Psoas muscle (tissue), 8 donors: Measurements from ENCODE around the gene ITGA7. TPM values are rescaled to one million over a fixed set of nuclear protein-coding genes. Genes with fewer than 3 reads are reported as not detected.

ENCODE experiments used
- ATAC-seq, 4 donors: fragments of 200-7000 bp; cut with Tn5 transposase; one replicate each; pipeline ENCODE4 v1.9.1; 2020; ENCODE audit warnings: moderate library complexity in 3 of 4, mild to moderate bottlenecking in 2 of 4
- DNase-seq, 2 donors: peaks; one replicate each; pipeline ENCODE4 v3.0.0-alpha.2; 2020
- H3K27ac ChIP-seq: fragments of 200-600 bp; one replicate; pipeline ENCODE4 v1.8.0; 2022
- H3K27me3 ChIP-seq, 3 donors: fragments of 200-600 bp in 1 of 3; one replicate each; pipeline versions ENCODE4 v1.6.1 to v1.8.0; 2013 to 2022; ENCODE audit warnings: low read length in 2 of 3, mild to moderate bottlenecking in 2 of 3, moderate library complexity in 1 of 3; ENCODE audit not compliant: insufficient read depth in 3 of 3
- H3K36me3 ChIP-seq, 2 donors: fragments of 200-600 bp in 1 of 2; one replicate each; pipeline versions ENCODE4 v1.6.1 to v1.8.0; 2013 to 2022; ENCODE audit warnings: low read depth in 1 of 2, mild to moderate bottlenecking in 1 of 2, moderate library complexity in 1 of 2; ENCODE audit not compliant: insufficient read depth in 1 of 2
- H3K4me1 ChIP-seq: fragments of 200-600 bp; one replicate; pipeline ENCODE4 v1.8.0; 2022
- H3K4me3 ChIP-seq: fragments of 200-600 bp; one replicate; pipeline ENCODE4 v1.8.0; 2022; ENCODE audit warnings: mild to moderate bottlenecking
- H3K9me3 ChIP-seq: fragments of 200-600 bp; one replicate; pipeline ENCODE4 v1.8.0; 2022
- CTCF ChIP-seq: fragments of 200-600 bp; IDR thresholded peaks from one replicate; pipeline ENCODE4 v1.8.0; 2022; ENCODE audit warnings: antibody characterized with exemption
- WGBS, 3 donors: extraction: QIAGEN DNeasy Blood & Tissue Kit; methylation state at CpG; one replicate each; pipeline versions ENCODE4 v1.1.6 to v1.1.7; 2013; 5-methylcytosine and 5-hydroxymethylcytosine counted together
- intact Hi-C, 2 donors: fragments of 100-400 bp; cut with DNase I; formaldehyde crosslinking; loops; one replicate each; pipeline versions ENCODE4 v1.11.0 to v1.14.2; 2022
- polyA plus RNA-seq, 3 donors: library from polyadenylated mRNA; stranded (reverse); fragments of 200-250 nt; gene quantifications; one replicate each; pipeline ENCODE4 v1.2.3, GENCODE V29; 2013
- total RNA-seq, 4 donors: library from RNA; stranded (reverse); fragmentation: NEBNext Ultra II Directional in 2 of 4; extraction: Animal tissue kit (Norgen Biotek cat#: 25700) in 2 of 4; gene quantifications; one replicate each; pipeline versions ENCODE4 v1.2.1 to v1.2.4, GENCODE V29; 2021 to 2023
- donor health status: healthy with polysubstance abuse.
- donor health status: DM: no; HTN: no; CAD: no; lungs with moderate emphysema.
- donor health status: Bipolar disorder and iron deficiency.
- donor health status: healthy.
- donor health status: DM: yes; HTN: yes; CAD: no.
- donor health status: DM: no; HTN: no; CAD: no.
- donor health status: DM: no; HTN: no; CAD: no.
- donor health status: DM: yes; HTN: yes; CAD: no.

Gene ITGA7
- total and polyA plus RNA-seq, 7 donors: 51.8 to 433 (median 297) TPM

- ATAC-seq (peak in 2 of 4 donors; percentile 2 to 26), DNase-seq (no peak)
- Histone ChIP-seq H3K36me3 (peaks cover 0 to 89% of the 10 kb centered on the region in 2 donors), H3K27me3 (no peaks in the 10 kb centered on the region), H3K4me3 (no peak overlapping the region), H3K4me1 (no peaks in the 10 kb centered on the region), H3K9me3 (no peaks in the 10 kb centered on the region), H3K27ac (no peak overlapping the region)
- WGBS, 3 donors: 93 to 96% (median 93%) methylated on average over 12 of the region's 12 CpGs
- no peak for TF ChIP-seq CTCF
- intact Hi-C loops: no loop called here
Observed at GRCh38 chr12:55692631-55693322, 14.9 kb downstream of the ITGA7 start.

- Histone ChIP-seq H3K4me3 (no peak overlapping the region), H3K9me3 (no peaks in the 10 kb centered on the region), H3K27me3 (no peaks in the 10 kb centered on the region), H3K36me3 (peaks cover 0 to 86% of the 10 kb centered on the region in 2 donors), H3K27ac (no peak overlapping the region), H3K4me1 (no peaks in the 10 kb centered on the region)
- WGBS, 3 donors: 89 to 91% (median 90%) methylated on average over 16 of the region's 16 CpGs
- DNase-seq: no peak
- no peak for ATAC-seq
- no peak for TF ChIP-seq CTCF
- intact Hi-C loops: no loop called here
Observed at GRCh38 chr12:55688716-55689655, 18.7 kb downstream of the ITGA7 start.

DNA sequence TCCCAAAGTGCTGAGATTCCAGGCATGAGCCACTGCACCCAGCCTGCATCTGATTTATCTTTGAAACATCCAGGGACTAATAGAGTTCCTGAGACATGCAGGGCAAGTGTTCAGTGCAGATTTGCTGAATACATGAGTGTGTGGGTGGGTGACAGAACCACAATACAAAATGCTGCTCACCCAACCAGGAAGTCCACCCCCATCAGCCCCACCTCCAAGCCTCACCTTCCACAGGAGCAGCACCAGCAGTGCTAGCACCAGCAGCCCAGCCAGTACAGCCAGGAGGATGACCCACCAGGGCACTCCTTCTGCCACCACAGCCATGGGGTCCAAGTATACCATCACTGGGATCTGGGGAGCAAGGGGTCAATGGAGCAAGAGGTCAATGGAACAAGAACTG lies 20.0 kb downstream of the ITGA7 start:
- TF ChIP-seq CTCF: no peak
- Histone ChIP-seq H3K9me3 (no peaks in the 10 kb centered on the region), H3K4me3 (no peak overlapping the region), H3K27ac (no peak overlapping the region), H3K27me3 (no peaks in the 10 kb centered on the region), H3K36me3 (peaks cover 0 to 74% of the 10 kb centered on the region in 2 donors), H3K4me1 (peaks cover 9% of the 10 kb centered on the region)
- intact Hi-C loops: no loop called here
- ATAC-seq: no peak
- DNase-seq: no peak

GRCh38 chr12:55686366-55687010 lies 21.2 kb downstream of the ITGA7 start:
- H3K9me3 ChIP-seq: no peaks in the 10 kb centered on the region
- intact Hi-C loops: no loop called here
- 71 to 85% (median 74%) methylated on average over 9 of the region's 9 CpGs for WGBS, 3 donors
- H3K27me3 ChIP-seq: no peaks in the 10 kb centered on the region
- no peak overlapping the region for H3K4me3 ChIP-seq
- DNase-seq (no peak), ATAC-seq (peak; percentile 25 to 57 (median 40))
- no peak overlapping the region for H3K27ac ChIP-seq
- peaks cover 13% of the 10 kb centered on the region for H3K4me1 ChIP-seq
- TF ChIP-seq CTCF: no peak
- H3K36me3 ChIP-seq: peaks cover 0 to 62% of the 10 kb centered on the region in 2 donors
